PC-9 (cell line): ENCODE results near the gene LRFN4. TPM values are rescaled to one million over a fixed set of nuclear protein-coding genes. Genes with fewer than 3 reads are reported as not detected.

Source experiments
- BruUV-seq: library from RNA; stranded (reverse); fragments of 400-500 nt; replicated peaks from 2 replicates; lab custom pipeline; 2021; lab: Mats Ljungman, UMichigan
- CTCF ChIA-PET: fragments of 300-600 bp; sonication (Branson Sonifier 250); formaldehyde crosslinking; loops from one replicate; lab custom pipeline; 2022; ENCODE audit warnings: antibody characterized with exemption; lab: Charles Lee
- POLR2A ChIA-PET: fragments of 300-600 bp; sonication (Branson Sonifier 250); formaldehyde crosslinking; loops from one replicate; lab custom pipeline; 2022; ENCODE audit warnings: antibody characterized with exemption; ENCODE audit not compliant: unreplicated experiment; lab: Charles Lee
- DNase-seq, 2 experiments: peaks; one replicate each; pipeline versions ENCODE4 v3.0.0 to v3.0.0-alpha.2; 2015 to 2022; ENCODE audit warnings: mixed read lengths in 1 of 2
- H2AFZ ChIP-seq: fragments of 200-600 bp; sonication (generic); 2 replicates; pipeline ENCODE4 v1.8.1; 2017; ENCODE audit warnings: antibody characterized with exemption
- H3F3A ChIP-seq: fragments of 200-600 bp; sonication (generic); 2 replicates; pipeline ENCODE4 v1.8.1; 2017; ENCODE audit warnings: antibody characterized with exemption, mild to moderate bottlenecking, low read depth; ENCODE audit not compliant: insufficient read depth
- H3K27ac ChIP-seq: fragments of 200-600 bp; sonication (generic); 2 replicates; pipeline ENCODE4 v1.6.1; 2016; ENCODE audit warnings: mixed run types
- H3K27me3 ChIP-seq: fragments of 200-600 bp; sonication (generic); 2 replicates; pipeline ENCODE4 v1.6.1; 2016; ENCODE audit warnings: low read depth, mixed run types; ENCODE audit not compliant: insufficient read depth
- H3K36me3 ChIP-seq: fragments of 200-600 bp; sonication (generic); 2 replicates; pipeline ENCODE4 v1.6.1; 2016; ENCODE audit warnings: low read depth, mixed run types
- H3K4me1 ChIP-seq: fragments of 200-600 bp; sonication (generic); replicated peaks from 2 replicates; pipeline ENCODE4 v1.6.1; 2016; ENCODE audit warnings: mixed run types; ENCODE audit not compliant: insufficient read depth
- H3K4me2 ChIP-seq: fragments of 200-600 bp; sonication (generic); 2 replicates; pipeline ENCODE4 v1.6.1; 2017; ENCODE audit warnings: mixed run types
- H3K4me3 ChIP-seq: fragments of 200-600 bp; sonication (generic); 2 replicates; pipeline ENCODE4 v1.6.1; 2016; ENCODE audit warnings: mixed run types
- H3K79me2 ChIP-seq: fragments of 200-600 bp; sonication (generic); 2 replicates; pipeline ENCODE4 v1.6.1; 2017; ENCODE audit warnings: low read depth, mixed run types
- H3K9me2 ChIP-seq: fragments of 200-600 bp; sonication (generic); 2 replicates; pipeline ENCODE4 v1.8.1; 2017; ENCODE audit warnings: mild to moderate bottlenecking; ENCODE audit not compliant: insufficient read depth
- H3K9me3 ChIP-seq: fragments of 200-600 bp; sonication (generic); 2 replicates; pipeline ENCODE4 v1.8.1; 2016; ENCODE audit warnings: low read depth; ENCODE audit not compliant: insufficient read depth
- H4K20me1 ChIP-seq: fragments of 200-600 bp; sonication (generic); 2 replicates; pipeline ENCODE4 v1.8.1; 2017; ENCODE audit not compliant: insufficient read depth
- CTCF ChIP-seq: fragments of 200-600 bp; sonication (generic); conservative IDR thresholded peaks from 2 replicates; pipeline ENCODE4 v1.6.1; 2017; ENCODE audit warnings: mixed run types, antibody characterized with exemption, mild to moderate bottlenecking, moderate library complexity
- EZH2 ChIP-seq: fragments of 200-600 bp; sonication (generic); IDR thresholded peaks from 2 replicates; pipeline ENCODE4 v1.8.0; 2017; ENCODE audit warnings: antibody characterized with exemption, low read depth
- intact Hi-C: fragments of 100-400 bp; cut with micrococcal nuclease; formaldehyde crosslinking; loops from one replicate; pipeline ENCODE4 v1.10.0; 2022; ENCODE audit not compliant: unreplicated experiment
- total RNA-seq: library from RNA; stranded (reverse); gene quantifications from 2 replicates; pipeline ENCODE4 v1.2.3, GENCODE V29; 2021

The LRFN4 gene
- total RNA-seq, 1 experiment from 2014 or later, result 13.8 TPM

GRCh38 chr11:66853242-66854229 lies 3.3 kb upstream of the LRFN4 start:
- H3F3A ChIP-seq, result peaks cover 19% of the 10 kb centered on the region; the same call in 1 of the 2 replicates
- 0 out of 2 replicates have a peak, but pooled peaks cover 5% of the 10 kb centered on the region for H3K79me2 ChIP-seq
- no peak for TF ChIP-seq EZH2
- no peak for TF ChIP-seq CTCF
- H3K27me3 ChIP-seq, result no peaks in the 10 kb centered on the region
- no TSS peak for BruUV-seq
- no peak overlapping the region for H3K4me2 ChIP-seq
- no peaks in the 10 kb centered on the region for H3K9me2 ChIP-seq
- H3K27ac ChIP-seq, result no peak overlapping the region
- intact Hi-C loops, result no loop called here
- H4K20me1 ChIP-seq, result no peaks in the 10 kb centered on the region
- H2AFZ ChIP-seq, result no peak overlapping the region
- no peak for DNase-seq
- H3K4me3 ChIP-seq, result no peak overlapping the region
- no peaks in the 10 kb centered on the region for H3K9me3 ChIP-seq
- no peaks in the 10 kb centered on the region for H3K36me3 ChIP-seq
- ChIA-PET POLR2A (no interaction called here), CTCF (no interaction called here)
- peaks cover 14% of the 10 kb centered on the region for H3K4me1 ChIP-seq

DNA sequence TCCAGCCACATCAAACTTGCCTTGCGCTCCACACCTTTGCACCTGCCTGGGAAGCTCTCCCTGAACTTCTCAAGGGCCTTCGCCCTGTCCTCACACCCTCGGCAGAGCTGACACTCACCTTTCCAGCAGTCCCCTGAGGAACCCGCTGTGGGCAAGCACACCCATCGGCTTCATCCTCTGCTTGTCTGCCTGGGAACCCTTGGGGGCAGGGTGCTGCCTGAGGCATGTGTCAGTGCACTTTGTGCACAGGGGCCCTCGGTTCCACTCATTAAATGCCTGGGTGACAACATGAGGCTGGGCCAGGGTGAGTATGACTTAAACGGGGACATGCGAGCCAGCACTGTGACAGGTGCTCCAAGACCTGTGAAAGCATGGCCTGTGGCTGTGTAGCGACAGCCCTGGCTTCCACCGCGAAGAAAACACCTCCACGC lies 2.6 kb upstream of the LRFN4 start:
- no peaks in the 10 kb centered on the region for H4K20me1 ChIP-seq
- 0 out of 2 replicates have a peak, but pooled peaks cover 5% of the 10 kb centered on the region for H3K79me2 ChIP-seq
- no peak overlapping the region for H3K4me2 ChIP-seq
- no peak overlapping the region for H3K4me3 ChIP-seq
- intact Hi-C loops, result no loop called here
- POLR2A ChIA-PET, result no interaction called here
- no peaks in the 10 kb centered on the region for H3K9me2 ChIP-seq
- H3K4me1 ChIP-seq, result peaks cover 13% of the 10 kb centered on the region
- H2AFZ ChIP-seq, result no peak overlapping the region
- no peak for DNase-seq
- no peak for TF ChIP-seq CTCF
- no peak for TF ChIP-seq EZH2
- H3F3A ChIP-seq, result peaks cover 18% of the 10 kb centered on the region; the same call in 1 of the 2 replicates
- BruUV-seq, result no TSS peak
- H3K36me3 ChIP-seq, result no peaks in the 10 kb centered on the region
- H3K27ac ChIP-seq, result no peak overlapping the region
- CTCF ChIA-PET, result no interaction called here
- no peaks in the 10 kb centered on the region for H3K9me3 ChIP-seq
- no peaks in the 10 kb centered on the region for H3K27me3 ChIP-seq

DNA sequence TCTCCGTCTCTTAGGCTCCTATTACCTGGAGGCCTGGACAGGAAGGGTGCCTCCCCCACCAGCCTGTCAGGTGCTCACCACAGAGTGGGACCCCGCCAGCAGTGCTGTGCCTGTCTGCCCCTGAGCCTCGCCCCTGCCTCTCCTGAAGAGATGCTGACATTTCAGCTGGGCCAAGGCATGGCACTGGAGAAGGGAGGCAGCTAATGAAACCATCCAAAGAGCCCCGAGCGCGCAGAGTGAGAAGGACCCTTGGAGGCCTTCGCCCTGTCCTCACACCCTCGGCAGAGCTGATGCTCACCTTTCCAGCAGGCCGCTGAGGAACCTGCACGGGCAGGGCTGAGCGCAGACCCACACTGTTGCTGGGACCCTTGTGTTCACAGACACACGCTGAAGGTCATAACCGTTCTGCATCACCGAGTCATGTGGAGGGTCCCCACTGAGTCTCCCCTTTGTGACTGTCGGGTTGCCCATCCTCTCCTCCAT lies 2.1 kb upstream of the LRFN4 start:
- peaks cover 18% of the 10 kb centered on the region; the same call in 1 of the 2 replicates for H3F3A ChIP-seq
- TF ChIP-seq EZH2 (no peak), CTCF (no peak)
- no peaks in the 10 kb centered on the region for H3K9me2 ChIP-seq
- H4K20me1 ChIP-seq, result no peaks in the 10 kb centered on the region
- H3K27me3 ChIP-seq, result no peaks in the 10 kb centered on the region
- 0 out of 2 replicates have a peak, but pooled peaks cover 5% of the 10 kb centered on the region for H3K79me2 ChIP-seq
- DNase-seq, result no peak
- H3K27ac ChIP-seq, result no peak overlapping the region
- no peaks in the 10 kb centered on the region for H3K9me3 ChIP-seq
- intact Hi-C loops, result no loop called here
- H2AFZ ChIP-seq, result no peak overlapping the region
- POLR2A ChIA-PET, result no interaction called here
- no TSS peak for BruUV-seq
- no peak overlapping the region for H3K4me2 ChIP-seq
- CTCF ChIA-PET, result interaction anchor here (1.0 kb wide), 1 partner anchor 32 kb away, joined by 3 read pairs; no protein-coding TSS in a partner anchor
- H3K4me3 ChIP-seq, result no peak overlapping the region
- no peaks in the 10 kb centered on the region for H3K36me3 ChIP-seq
- H3K4me1 ChIP-seq, result peaks cover 13% of the 10 kb centered on the region
